ENCODE measurements around the gene HS3ST5.

- TF ChIP-seq CTCF (IDR thresholded peaks at IDR 0.05): no peak
- no peak for TF ChIP-seq POLR2A (IDR thresholded peaks at IDR 0.05)
Observed at GRCh38 chr6:114354482-114354881, 11.7 kb upstream of the HS3ST5 start.

All from stomach (tissue), 4 donors.